HepG2 (cell line): ENCODE results near the gene CACNA2D3. TPM values are rescaled to one million over a fixed set of nuclear protein-coding genes. Genes with fewer than 3 reads are reported as not detected.

Experiments
- ATAC-seq: fragments of 200-7000 bp; cut with Tn5 transposase; 3 replicates; pipeline ENCODE4 v1.9.1; 2020; ENCODE audit warnings: mild to moderate bottlenecking, moderate library complexity
- BruUV-seq: library from RNA; stranded (reverse); fragments of 400-500 nt; replicated peaks from 2 replicates; lab custom pipeline; 2021; lab: Mats Ljungman, UMichigan
- CTCF ChIA-PET: fragments of 300-600 bp; formaldehyde crosslinking; extraction: SDS; loops from one replicate; lab custom pipeline; 2021; ENCODE audit warnings: low total read pairs, inconsistent platforms, low intra/inter-chr PET ratio; lab: Yijun Ruan, JAX
- POLR2A ChIA-PET: fragments of 350-600 bp; sonication (Branson Sonifier 250); formaldehyde crosslinking; loops from one replicate; lab custom pipeline; 2020; ENCODE audit warnings: antibody characterized with exemption, inconsistent platforms; lab: Yijun Ruan, JAX
- DNase-seq: peaks from one replicate; pipeline ENCODE4 v3.0.0-alpha.2; 2015; ENCODE audit warnings: low spot score
- FAIRE-seq: peaks from 3 replicates; lab custom pipeline; 2011; peaks lifted over from hg19 to GRCh38; lab: Jason Lieb, UNC
- H2AFZ ChIP-seq: one replicate; pipeline ENCODE4 v1.6.1; 2011; ENCODE audit warnings: low read length, inconsistent platforms
- H3K27ac ChIP-seq: fragments of 300-600 bp; 3 replicates; pipeline ENCODE4 v1.8.0; 2011; ENCODE audit warnings: mixed run types, mild to moderate bottlenecking, mixed read lengths, low read length, inconsistent platforms; ENCODE audit not compliant: insufficient read depth; ENCODE audit errors: extremely low read length
- H3K27me3 ChIP-seq, 2 experiments: fragments of 200-600 bp in 1 of 2; 2 replicates in 1 of 2; 3 replicates in 1 of 2; pipeline versions ENCODE4 v1.6.0 to v1.8.0; 2011; ENCODE audit warnings: low read length in 2 of 2, mild to moderate bottlenecking in 2 of 2, moderate library complexity in 2 of 2, inconsistent platforms in 1 of 2; ENCODE audit not compliant: insufficient read depth in 2 of 2, control insufficient read depth in 1 of 2
- H3K36me3 ChIP-seq, 2 experiments: fragments of 200-600 bp in 1 of 2; replicated peaks in 1 of 2; 2 replicates in 1 of 2; 3 replicates in 1 of 2; pipeline versions ENCODE4 v1.5.1 to v1.8.0; 2011; ENCODE audit warnings: low read length in 2 of 2, inconsistent platforms in 1 of 2; ENCODE audit not compliant: insufficient read depth in 2 of 2, control insufficient read depth in 1 of 2
- H3K4me1 ChIP-seq: 2 replicates; pipeline ENCODE4 v1.5.1; 2012; ENCODE audit warnings: low read length, inconsistent platforms; ENCODE audit not compliant: insufficient read depth
- H3K4me2 ChIP-seq: 2 replicates; pipeline ENCODE4 v1.6.0; 2011; ENCODE audit warnings: low read depth, low read length, inconsistent platforms
- H3K4me3 ChIP-seq, 3 experiments: fragments of 200-600 bp in 1 of 3; sonication (generic), shearing (Covaris generic) in 1 of 3; replicated peaks in 1 of 3; 2 replicates each; pipeline ENCODE4 v1.5.1; 2011 to 2016; ENCODE audit warnings: low read length in 3 of 3, inconsistent platforms in 2 of 3, low read depth in 2 of 3, mild to moderate bottlenecking in 2 of 3, control low read depth in 1 of 3, mixed read lengths in 1 of 3; ENCODE audit not compliant: insufficient read depth in 1 of 3
- H3K79me2 ChIP-seq: one replicate; pipeline ENCODE4 v1.6.1; 2011; ENCODE audit warnings: low read length, inconsistent platforms; ENCODE audit not compliant: insufficient read depth
- H3K9ac ChIP-seq: 2 replicates; pipeline ENCODE4 v1.6.0; 2011; ENCODE audit warnings: mild to moderate bottlenecking, low read depth, low read length, inconsistent platforms; ENCODE audit not compliant: insufficient read depth
- H3K9me3 ChIP-seq: 2 replicates; pipeline ENCODE4 v1.5.1; 2012; ENCODE audit warnings: mild to moderate bottlenecking, low read length
- H4K20me1 ChIP-seq: 2 replicates; pipeline ENCODE4 v1.6.0; 2011; ENCODE audit warnings: inconsistent platforms, mild to moderate bottlenecking, low read length, moderate library complexity; ENCODE audit not compliant: insufficient read depth
- ATF4 ChIP-seq, 2 experiments: fragments of 450-650 bp in 1 of 2; sonication (generic) in 1 of 2; formaldehyde crosslinking; IDR thresholded peaks; 2 replicates each; pipeline versions ENCODE4 v1.5.0 to v1.8.0; 2020 to 2022; ENCODE audit warnings: mild to moderate bottlenecking in 1 of 2, missing genetic modification reagents in 1 of 2
- BCL6 ChIP-seq: IDR thresholded peaks from 2 replicates; pipeline ENCODE4 v1.6.1; 2016; ENCODE audit warnings: missing genetic modification reagents, missing compliant biosample characterization
- MED1 ChIP-seq: sonication (generic); formaldehyde crosslinking; IDR thresholded peaks from 2 replicates; pipeline ENCODE4 v1.4.0; 2020; ENCODE audit warnings: missing genetic modification reagents
- MNT ChIP-seq: fragments of 450-650 bp; IDR thresholded peaks from 2 replicates; pipeline ENCODE4 v1.6.1; 2016
- NCOR1 ChIP-seq: fragments of 200-600 bp; sonication (generic); IDR thresholded peaks from 2 replicates; pipeline ENCODE4 v1.7.0; 2017; ENCODE audit warnings: antibody characterized with exemption, low read length, borderline replicate concordance
- NFIC ChIP-seq: IDR thresholded peaks from 2 replicates; pipeline ENCODE4 v1.6.1; 2012; ENCODE audit warnings: mild to moderate bottlenecking, low read length, inconsistent platforms
- NFYB ChIP-seq: sonication (generic); formaldehyde crosslinking; IDR thresholded peaks from 2 replicates; pipeline ENCODE4 v1.4.0; 2020; ENCODE audit warnings: missing genetic modification reagents
- THAP11 ChIP-seq: IDR thresholded peaks from 2 replicates; pipeline ENCODE4 v1.6.1; 2016; ENCODE audit warnings: missing biosample characterization, missing genetic modification reagents
- ZNF143 ChIP-seq: sonication (generic); formaldehyde crosslinking; IDR thresholded peaks from 2 replicates; pipeline ENCODE4 v1.4.0; 2020; ENCODE audit warnings: missing genetic modification reagents
- WGBS: methylation state at CpG from one replicate; pipeline ENCODE4 v1.1.6; 2017; ENCODE audit warnings: low lambda C conversion rate; 5-methylcytosine and 5-hydroxymethylcytosine counted together
- in situ Hi-C: cut with HindIII; loops from 2 replicates; pipeline ENCODE4 v1.10.0; 2017; ENCODE audit warnings: low pct_unique_long_range_greater_than_20kb; ENCODE audit not compliant: extremely low pct_ligation_motif_present
- intact Hi-C: fragments of 100-400 bp; cut with micrococcal nuclease; formaldehyde crosslinking; loops from one replicate; pipeline ENCODE4 v1.10.0; 2022; ENCODE audit not compliant: unreplicated experiment
- polyA plus RNA-seq, 8 experiments: library from polyadenylated mRNA; depleted of rRNA in 3 of 8; stranded (reverse) in 7 of 8; unstranded in 1 of 8; fragments of >200 nt; fragmentation: Illumina TruSeq in 4 of 8; extraction: Trizol in 4 of 8; gene quantifications; 2 replicates each; pipeline versions ENCODE4 v1.2.1 to v1.2.3, GENCODE V29; 2011 to 2016; ENCODE audit warnings: low read depth in 4 of 8, missing spikeins in 1 of 8, mixed read lengths in 1 of 8; ENCODE audit not compliant: insufficient read depth in 1 of 8
- total RNA-seq, 5 experiments: library from RNA; depleted of rRNA; stranded (reverse); fragments of >200 nt; fragmentation: Illumina TruSeq; extraction: Trizol; gene quantifications; 2 replicates each; pipeline ENCODE4 v1.2.3, GENCODE V29; 2016; ENCODE audit warnings: low read depth in 1 of 5

Gene CACNA2D3
- total and polyA plus RNA-seq, 2 of the 13 experiments (the other 11 are each of a cell fraction or from before 2014, with no cell fraction given): not detected

DNA sequence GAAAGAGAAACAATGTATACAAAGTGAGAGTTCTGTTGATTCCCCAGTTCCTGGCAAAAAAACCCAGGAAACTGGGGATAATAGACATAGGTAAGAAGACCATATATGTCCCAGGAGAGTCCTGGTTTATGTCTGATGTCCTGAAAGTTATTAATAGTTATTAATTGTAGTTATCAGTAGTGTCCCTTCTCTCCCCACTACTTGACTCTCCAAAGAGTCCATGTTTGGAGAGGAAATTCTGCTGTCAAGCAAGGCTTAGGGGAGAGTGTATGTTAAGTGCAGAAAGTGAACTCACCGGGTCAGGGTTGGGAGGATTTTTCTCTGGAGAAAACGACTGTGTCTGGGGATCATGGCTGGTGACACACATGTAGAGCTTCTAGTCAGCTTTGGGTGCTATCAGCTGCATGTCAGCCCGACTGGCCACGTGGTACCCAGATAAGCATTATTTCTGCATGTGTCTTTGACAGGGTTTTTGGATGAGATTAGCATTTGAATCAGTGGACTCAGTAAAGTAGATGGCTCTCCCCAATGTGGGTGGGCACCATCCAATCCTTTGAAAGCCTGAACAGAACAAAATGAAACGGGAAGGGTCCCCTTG lies 80.4 kb downstream of the CACNA2D3 start:
- FAIRE-seq (no peak), DNase-seq (no peak), ATAC-seq (no peak)
- ChIA-PET POLR2A (no interaction called here), CTCF (no interaction called here)
- H3K4me1 ChIP-seq: no peaks in the 10 kb centered on the region
- H3K36me3 ChIP-seq: no peaks in the 10 kb centered on the region
- WGBS: 0% methylated on average over 3 of the region's 5 CpGs
- no peaks in the 10 kb centered on the region for H4K20me1 ChIP-seq
- H2AFZ ChIP-seq: no peak overlapping the region
- H3K27ac ChIP-seq: no peak overlapping the region
- intact Hi-C loops (no loop called here), in situ Hi-C loops (no loop called here)
- H3K4me2 ChIP-seq: no peak overlapping the region
- no peaks in the 10 kb centered on the region for H3K79me2 ChIP-seq
- peaks cover 0 to 28% of the 10 kb centered on the region in 2 experiments; a peak in 2 of 5 replicates for H3K27me3 ChIP-seq
- no peak overlapping the region for H3K4me3 ChIP-seq
- no peak overlapping the region for H3K9ac ChIP-seq
- no peaks in the 10 kb centered on the region for H3K9me3 ChIP-seq
- no TSS peak for BruUV-seq
- TF ChIP-seq NCOR1 (no peak), MNT (peak; percentile 85), NFYB (CRISPR knock-in tag) (no peak)

GRCh38 chr3:54206874-54207273 lies 84.5 kb downstream of the CACNA2D3 start:
- BruUV-seq: no TSS peak
- ATAC-seq: no peak
- in situ Hi-C loops: no loop called here

More at GRCh38 chr3:54206874-54207273, 84.5 kb downstream of the CACNA2D3 start:
- Histone ChIP-seq H3K36me3 (no peaks in the 10 kb centered on the region), H3K4me3 (no peak overlapping the region), H2AFZ (no peak overlapping the region), H3K4me2 (no peak overlapping the region), H4K20me1 (no peaks in the 10 kb centered on the region), H3K4me1 (no peaks in the 10 kb centered on the region), H3K9me3 (no peaks in the 10 kb centered on the region), H3K27me3 (peaks cover 0 to 15% of the 10 kb centered on the region in 2 experiments; a peak in 2 of 5 replicates), H3K9ac (no peak overlapping the region), H3K79me2 (no peaks in the 10 kb centered on the region), H3K27ac (no peak overlapping the region)
- ChIA-PET POLR2A (no interaction called here), CTCF (no interaction called here)
- no peak for TF ChIP-seq NFIC
- 0 out of 2 replicates have a peak, but pooled peaks have one; percentile 23 for TF ChIP-seq THAP11 (CRISPR knock-in tag)
- peak; percentile 64 for TF ChIP-seq ZNF143 (CRISPR knock-in tag)
- no peak for TF ChIP-seq ATF4 (CRISPR knock-in tag; IDR thresholded peaks at IDR 0.05)
- TF ChIP-seq MED1 (CRISPR knock-in tag): no peak
- TF ChIP-seq BCL6 (CRISPR knock-in tag): no peak
- no CpG with 5 or more reads among the region's 1 CpG for WGBS
- intact Hi-C loops: no loop called here
- DNase-seq (no peak), FAIRE-seq (no peak)
